HG03460 (cell line): ENCODE measurements around the gene SPRN.
"Not testable (repeated sequence)": the region's sequence is repeated elsewhere in the genome, so short reads cannot be mapped to it uniquely, and the experiment has no call there.

Experiments
- ATAC-seq: cut with Tn5 transposase; IDR thresholded peaks from one replicate; pipeline ENCODE4 v1.9.1; 2021; ENCODE audit not compliant: unreplicated experiment

The SPRN gene

GRCh38 chr10:133457100-133457841, 32.8 kb upstream of the SPRN start:
- ATAC-seq = no peak

- ATAC-seq = no peak
These were observed 31.9 kb upstream of the SPRN start for GRCh38 chr10:133456041-133456951.

GRCh38 chr10:133455611-133456031, 31.2 kb upstream of the SPRN start:
- ATAC-seq = no peak

GRCh38 chr10:133455196-133455595, 30.8 kb upstream of the SPRN start:
- no peak for ATAC-seq

- no peak for ATAC-seq
These were observed 29.9 kb upstream of the SPRN start for GRCh38 chr10:133454204-133454893.

GRCh38 chr10:133453516-133454203, 29.2 kb upstream of the SPRN start, which contains the start of gene SCART1:
Gene SCART1, plus strand, starts transcription at chr10:133453945. Its CDS starts 53 bp downstream, at chr10:133453998.
- ATAC-seq = no peak

GRCh38 chr10:133452453-133452852, 28.0 kb upstream of the SPRN start:
- ATAC-seq = no peak

GRCh38 chr10:133451346-133451745, 26.9 kb upstream of the SPRN start:
- no peak for ATAC-seq

- ATAC-seq = no peak
These were observed 23.7 kb upstream of the SPRN start for GRCh38 chr10:133448120-133448519.

- no peak for ATAC-seq
These were observed 22.6 kb upstream of the SPRN start for GRCh38 chr10:133446979-133447378.

- no peak for ATAC-seq
These were observed 21.6 kb upstream of the SPRN start for GRCh38 chr10:133445751-133446708.

GRCh38 chr10:133445268-133445732, 20.9 kb upstream of the SPRN start:
- no peak for ATAC-seq

- no peak for ATAC-seq
These were observed 20.2 kb upstream of the SPRN start for GRCh38 chr10:133444342-133445267.

GRCh38 chr10:133442967-133443924, 18.8 kb upstream of the SPRN start:
- ATAC-seq = no peak

- ATAC-seq = no peak
These were observed 18.0 kb upstream of the SPRN start for GRCh38 chr10:133442191-133442966.

GRCh38 chr10:133441780-133442179, 17.4 kb upstream of the SPRN start:
- no peak for ATAC-seq

GRCh38 chr10:133441356-133441755, 16.9 kb upstream of the SPRN start:
- ATAC-seq = not testable (repeated sequence)
